Erythroblast (primary cell): Measurements from ENCODE around the gene PMAIP1.

ENCODE experiments used
- GATA1 ChIP-seq: IDR thresholded peaks from 2 replicates; pipeline ENCODE4 v1.6.1; 2011; ENCODE audit warnings: low read depth, mild to moderate bottlenecking, control low read depth, low read length, moderate library complexity
- POLR2A ChIP-seq: IDR thresholded peaks from 2 replicates; pipeline ENCODE4 v1.6.1; 2011; ENCODE audit warnings: mild to moderate bottlenecking, low read length

GRCh38 chr18:59893971-59894370 is 5.8 kb upstream of the PMAIP1 start:
- TF ChIP-seq POLR2A, result no peak
- TF ChIP-seq GATA1, result no peak
